HS-5 (cell line): Measurements from ENCODE around the gene ZNF451.
"Not testable (repeated sequence)": the region's sequence is repeated elsewhere in the genome, so short reads cannot be mapped to it uniquely, and the experiment has no call there.

ENCODE experiments used
- DNase-seq: peaks from one replicate; pipeline ENCODE4 v3.0.0-alpha.2; 2012; ENCODE audit warnings: low read depth

ZNF451 gene

GRCh38 chr6:57089687-57090457, at the start of gene ZNF451:
ZNF451 (plus strand) TSS chr6:57090188; CDS start chr6:57090254, 66 bp downstream.
- peak; percentile 86 for DNase-seq

GRCh38 chr6:57044061-57044460, 45.9 kb upstream of the ZNF451 start:
- not testable (repeated sequence) for DNase-seq

- DNase-seq: no peak
Observed at GRCh38 chr6:57044568-57044967, 45.4 kb upstream of the ZNF451 start.

- peak; percentile 59 for DNase-seq
Observed at GRCh38 chr6:57046332-57047256, 43.4 kb upstream of the ZNF451 start, which contains the start of gene KIAA1586. KIAA1586 (plus strand) TSS chr6:57046693; CDS start chr6:57046756, 63 bp downstream.

GRCh38 chr6:57047257-57047585, 42.8 kb upstream of the ZNF451 start:
- DNase-seq: not testable (repeated sequence)

GRCh38 chr6:57047859-57048258, 42.1 kb upstream of the ZNF451 start:
- DNase-seq: not testable (repeated sequence)

- DNase-seq: no peak
Observed at GRCh38 chr6:57048577-57048976, 41.4 kb upstream of the ZNF451 start.

GRCh38 chr6:57063847-57064246, 26.1 kb upstream of the ZNF451 start:
- no peak for DNase-seq

GRCh38 chr6:57064809-57065208, 25.2 kb upstream of the ZNF451 start:
- DNase-seq: no peak

GRCh38 chr6:57068061-57068460, 21.9 kb upstream of the ZNF451 start:
- DNase-seq: no peak

- no peak for DNase-seq
Observed at GRCh38 chr6:57069228-57069627, 20.8 kb upstream of the ZNF451 start.

- no peak for DNase-seq
Observed at GRCh38 chr6:57069920-57070331, 20.1 kb upstream of the ZNF451 start.

GRCh38 chr6:57072108-57072507, 17.9 kb upstream of the ZNF451 start:
- no peak for DNase-seq

- no peak for DNase-seq
Observed at GRCh38 chr6:57074383-57074782, 15.6 kb upstream of the ZNF451 start.

- DNase-seq: no peak
Observed at GRCh38 chr6:57075092-57075491, 14.9 kb upstream of the ZNF451 start.

- no peak for DNase-seq
Observed at GRCh38 chr6:57078531-57079207, 11.3 kb upstream of the ZNF451 start.

- DNase-seq: no peak
Observed at GRCh38 chr6:57085471-57085870, 4.5 kb upstream of the ZNF451 start.

- no peak for DNase-seq
Observed at GRCh38 chr6:57086843-57087242, 3.1 kb upstream of the ZNF451 start.

GRCh38 chr6:57087916-57088315, 2.1 kb upstream of the ZNF451 start:
- no peak for DNase-seq

GRCh38 chr6:57089265-57089664, 723 bp upstream of the ZNF451 start:
- DNase-seq: no peak

- DNase-seq: not testable (repeated sequence)
Observed at GRCh38 chr6:57090458-57091067, 575 bp downstream of the ZNF451 start.

- not testable (repeated sequence) for DNase-seq
Observed at GRCh38 chr6:57091375-57091774, 1.4 kb downstream of the ZNF451 start.
